HG02642 (cell line): Measurements from ENCODE around the gene NDNF.

ENCODE experiments used
- ATAC-seq: cut with Tn5 transposase; IDR thresholded peaks from one replicate; pipeline ENCODE4 v1.9.1; 2021; ENCODE audit warnings: mild to moderate bottlenecking; ENCODE audit not compliant: unreplicated experiment, poor library complexity

The NDNF gene

DNA sequence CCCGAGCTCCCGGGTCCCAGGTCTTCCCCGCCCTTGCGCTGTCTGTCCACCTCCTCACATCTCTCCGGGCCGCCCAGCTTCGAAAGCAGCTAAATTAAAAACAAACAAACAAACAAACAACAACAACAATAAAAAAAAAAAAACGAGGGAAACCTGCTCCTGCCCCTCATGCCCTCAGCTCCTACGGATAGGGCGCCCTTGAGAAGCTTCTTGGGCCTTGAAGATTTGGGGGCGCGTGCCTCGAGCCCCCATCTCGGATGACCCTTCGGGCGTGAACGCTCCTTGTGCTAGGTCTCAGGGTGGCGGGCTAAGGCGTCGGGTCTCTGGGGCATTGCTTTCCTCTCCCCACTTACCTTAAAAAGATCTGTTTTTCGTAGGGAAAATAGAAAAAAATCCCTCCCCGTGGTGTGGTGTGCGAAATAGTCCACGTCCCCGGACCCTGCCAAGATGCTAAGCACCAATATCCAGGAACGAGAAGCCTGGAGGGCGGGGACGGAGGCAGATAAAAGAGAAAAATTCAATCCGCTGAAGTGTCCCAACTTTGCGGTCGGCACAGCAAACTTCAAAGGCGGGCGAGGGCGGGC, 603 bp downstream of the NDNF start:
- ATAC-seq, result no peak

DNA sequence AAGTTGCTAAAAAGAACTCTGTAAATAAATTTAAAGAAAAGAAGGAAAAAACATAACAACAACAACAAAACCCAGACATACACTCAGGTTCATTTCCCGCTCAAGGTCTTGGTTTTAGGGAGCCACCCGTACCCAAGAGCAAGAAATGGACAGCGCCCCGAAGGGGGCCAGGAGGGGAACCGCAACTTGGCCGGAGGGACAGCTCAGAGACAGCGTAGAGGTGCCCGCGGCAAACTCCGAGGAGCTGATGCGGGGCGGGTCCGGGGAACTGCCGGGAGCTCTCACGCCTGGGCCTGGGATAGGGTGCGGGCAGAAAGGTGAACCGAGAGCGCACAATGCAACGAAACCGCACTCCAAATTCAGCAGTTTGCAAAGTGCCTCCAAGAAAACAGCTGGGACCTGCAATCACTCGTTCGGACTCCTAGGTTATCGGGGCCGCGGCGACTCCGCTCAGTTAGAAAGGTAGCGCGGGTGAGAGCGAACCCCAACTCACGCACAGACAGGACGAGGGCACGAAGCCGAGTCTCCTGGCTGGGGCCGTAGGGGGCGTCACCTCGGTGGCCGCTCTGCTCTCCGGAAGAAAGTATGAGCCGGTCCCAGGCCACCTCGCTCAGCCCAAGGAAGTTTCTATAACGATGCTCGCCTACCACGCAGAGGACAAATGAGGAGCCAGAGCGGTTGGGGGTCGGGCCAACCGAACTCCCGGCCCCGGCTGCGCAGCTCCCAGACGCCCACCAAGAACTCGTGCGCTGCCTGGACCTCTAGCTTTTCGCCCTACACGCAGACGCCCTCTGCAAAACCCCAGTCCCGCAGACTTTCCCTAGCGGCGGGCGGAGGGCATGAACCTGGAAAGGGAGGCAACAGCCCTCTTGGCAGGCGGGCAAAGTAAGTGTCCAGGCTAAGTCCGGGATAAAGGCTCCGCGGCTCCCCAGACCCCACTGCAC, 1.4 kb downstream of the NDNF start:
- no peak for ATAC-seq

DNA sequence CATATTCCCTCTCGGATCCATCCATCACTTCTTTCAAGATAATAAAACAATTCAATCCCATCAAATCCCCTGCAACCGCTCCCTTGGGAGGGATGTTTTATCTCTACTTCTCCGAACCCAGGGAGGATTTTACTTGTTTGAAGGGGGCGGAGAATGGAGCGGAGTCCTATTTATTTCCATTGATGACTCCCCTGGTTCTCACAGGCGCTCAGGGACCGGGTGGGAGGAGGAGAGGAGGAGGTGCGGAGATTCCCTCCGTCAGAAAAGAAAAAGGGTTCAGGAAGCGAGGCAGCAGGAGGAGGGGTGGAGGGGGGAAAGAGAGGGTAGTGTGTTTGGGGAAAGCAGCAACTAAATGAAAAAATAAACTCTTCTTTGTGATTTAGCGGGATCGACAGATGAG, 2.1 kb downstream of the NDNF start:
- no peak for ATAC-seq

DNA sequence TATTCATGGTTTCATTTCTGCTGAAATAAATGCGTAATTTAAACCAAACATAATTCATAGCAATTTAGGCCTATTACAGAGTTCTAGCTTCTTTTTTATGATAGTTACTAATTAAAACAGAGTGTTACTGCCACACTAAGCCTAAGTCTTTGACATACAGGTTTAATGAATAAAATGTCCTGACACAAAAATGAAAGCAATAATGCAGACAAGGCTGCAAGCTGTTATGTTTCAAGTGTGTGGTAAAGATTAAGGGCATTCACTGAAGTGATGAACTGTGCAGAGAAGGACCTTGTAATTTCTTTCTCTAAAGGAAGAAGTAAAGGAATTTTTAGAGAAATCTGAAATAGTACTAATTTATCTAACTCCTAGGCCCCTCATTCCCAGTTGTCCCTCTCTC, 2.9 kb downstream of the NDNF start:
- ATAC-seq, result no peak

DNA sequence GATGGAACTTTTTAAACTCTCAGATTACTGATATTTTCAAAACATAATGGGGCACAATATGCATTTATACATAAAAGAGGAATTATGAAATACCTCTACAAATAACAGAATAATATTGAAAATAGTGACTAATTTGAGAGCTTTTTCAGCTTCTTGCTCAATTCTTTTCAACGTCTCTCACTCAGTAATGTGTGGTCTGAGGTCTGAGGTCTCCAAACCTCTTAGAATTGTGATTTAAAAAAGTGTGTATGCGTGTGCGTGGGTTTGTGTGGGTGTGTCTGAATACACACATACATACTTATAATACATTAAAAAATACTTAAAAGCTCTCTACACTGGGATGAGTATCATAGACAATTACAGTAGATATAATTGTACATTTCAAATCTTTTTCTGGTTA, 7.9 kb downstream of the NDNF start:
- no peak for ATAC-seq

DNA sequence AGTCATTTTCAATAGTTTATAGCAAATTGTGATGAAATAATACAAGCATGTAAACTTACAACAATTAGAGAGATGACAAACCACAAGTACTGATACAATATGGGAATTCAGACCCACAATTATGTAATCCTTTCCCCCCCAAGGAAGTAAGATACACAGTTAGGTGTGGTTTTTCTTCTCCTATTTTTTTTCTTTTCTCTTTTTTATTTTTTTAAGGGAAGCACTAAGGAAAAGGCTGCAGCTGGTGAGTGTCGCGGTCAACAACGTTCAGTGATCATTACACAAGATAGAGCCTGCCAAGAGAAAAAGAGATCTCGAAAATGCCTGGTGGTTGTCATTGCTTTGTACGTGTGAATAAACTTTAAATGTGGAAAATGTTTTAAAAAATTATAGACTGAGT, 9.8 kb downstream of the NDNF start:
- ATAC-seq, result no peak

DNA sequence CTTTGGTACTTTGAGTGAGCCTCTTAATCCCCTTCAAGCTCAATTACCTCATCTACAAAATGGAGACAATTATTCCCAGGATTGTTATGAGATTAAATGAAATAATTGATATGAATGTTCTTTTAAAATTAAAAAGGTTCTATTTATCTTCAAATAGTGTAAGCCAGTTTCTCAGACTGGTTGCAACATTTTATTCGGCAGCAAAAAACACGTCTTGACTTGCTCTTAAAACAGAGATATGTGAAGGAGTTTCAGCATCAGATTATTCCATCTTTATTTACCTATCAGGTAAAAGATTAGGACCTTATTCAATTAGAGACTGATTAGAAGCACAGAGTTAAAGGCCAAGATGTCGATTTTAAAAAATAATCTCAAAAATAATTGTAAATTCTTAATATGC, 10.5 kb downstream of the NDNF start:
- no peak for ATAC-seq

DNA sequence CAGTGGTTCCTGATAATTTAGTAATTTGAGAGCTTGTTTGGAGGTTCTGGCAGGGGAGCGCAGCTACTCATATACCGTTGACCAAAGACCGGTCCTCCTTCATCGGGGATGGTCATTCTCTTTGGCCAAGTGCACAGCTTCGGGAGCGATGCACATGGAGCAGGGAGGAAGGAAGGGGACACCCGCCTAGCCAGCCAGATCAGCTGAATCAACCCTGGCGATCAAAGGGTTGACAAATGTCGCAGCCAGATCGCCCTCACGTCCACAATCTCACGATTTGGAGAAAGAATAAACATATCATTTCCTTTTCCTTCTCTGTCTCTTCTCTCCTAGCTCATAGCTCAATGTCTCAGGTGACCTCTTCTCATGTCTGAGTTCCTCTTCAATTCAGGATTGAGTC, 11.1 kb downstream of the NDNF start:
- ATAC-seq, result no peak

DNA sequence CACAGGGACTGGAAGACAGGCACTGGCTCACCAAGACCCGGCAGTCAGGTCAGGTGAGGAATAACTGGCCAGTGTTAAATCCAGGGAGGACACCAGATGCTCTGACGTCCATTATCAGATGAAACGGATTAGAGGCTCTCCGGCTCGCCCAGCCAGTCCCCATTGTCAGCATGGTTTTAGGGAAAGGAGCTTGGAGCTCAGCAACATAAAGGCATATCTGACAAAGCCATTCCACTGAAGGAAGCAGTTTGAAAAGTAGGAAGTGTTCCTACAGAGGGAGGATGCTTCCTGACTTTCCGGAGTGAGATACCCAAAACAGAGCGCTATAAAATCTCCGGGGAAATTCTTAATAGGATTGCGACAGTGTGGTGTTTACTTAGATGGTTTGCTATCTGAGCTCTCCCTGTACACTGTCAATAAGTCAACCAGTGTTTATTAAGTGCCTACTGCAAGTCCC, 14.8 kb downstream of the NDNF start:
- no peak for ATAC-seq

DNA sequence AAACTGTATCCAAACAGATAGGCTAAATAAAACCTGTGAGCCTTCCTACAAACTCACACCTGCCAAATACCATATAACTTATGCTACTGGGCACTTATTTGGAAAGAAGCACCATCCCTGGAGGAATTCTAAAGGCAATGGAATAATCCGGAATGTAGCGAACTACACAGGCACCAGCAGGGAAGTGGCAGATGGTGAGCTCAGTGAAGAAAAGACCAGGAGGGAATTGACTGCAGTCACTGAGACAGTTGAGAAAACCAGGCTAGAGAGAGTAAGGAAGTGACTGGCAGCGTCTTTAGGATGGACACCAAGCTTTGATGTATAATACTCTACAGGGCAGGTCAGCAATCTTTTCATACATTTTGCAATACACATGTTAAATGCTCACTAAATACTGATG, 16.3 kb downstream of the NDNF start:
- no peak for ATAC-seq

DNA sequence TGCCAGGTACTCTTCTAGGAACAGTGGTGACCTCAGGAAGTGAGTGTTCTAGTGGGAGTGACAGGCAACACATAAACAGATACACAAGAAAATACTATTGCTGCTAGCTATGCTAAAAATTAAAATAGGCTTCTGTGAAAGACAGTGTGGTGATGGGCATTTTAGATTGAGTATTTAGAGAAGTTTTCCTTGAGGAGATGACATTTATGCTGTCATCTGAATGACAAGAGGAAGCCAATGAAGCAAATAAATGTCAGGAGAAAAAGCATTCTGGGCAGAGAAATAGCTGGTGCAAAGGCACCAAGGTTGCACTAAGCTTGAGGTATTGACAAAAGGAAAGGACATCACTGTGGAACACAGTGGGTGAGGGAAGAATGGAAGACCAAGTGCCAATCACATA, 18.0 kb downstream of the NDNF start:
- ATAC-seq, result no peak

DNA sequence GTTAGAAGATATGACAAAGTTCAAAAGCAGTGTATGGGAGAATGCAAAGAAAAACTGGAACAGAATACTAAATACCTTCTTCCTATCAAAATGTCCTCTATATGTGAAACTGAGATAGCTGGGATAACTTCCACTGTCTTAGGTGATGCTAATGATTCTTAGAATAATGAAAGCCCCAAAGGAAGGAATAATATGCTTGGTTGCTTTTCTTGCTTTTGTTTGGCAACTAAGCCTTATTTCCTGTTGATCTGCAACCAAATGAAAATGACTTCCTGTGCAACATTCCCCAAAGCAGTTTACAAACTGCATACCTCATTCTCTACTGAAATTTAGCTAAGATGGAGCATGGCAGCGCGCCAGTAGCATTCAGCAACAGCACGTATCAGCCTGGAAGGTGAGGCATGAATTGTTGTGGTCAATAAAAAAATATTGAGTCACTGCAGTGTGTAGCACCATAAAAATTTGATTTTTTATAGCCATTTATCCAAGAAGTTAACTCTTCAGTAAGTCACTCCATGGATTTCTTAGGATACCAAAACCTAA, 18.7 kb downstream of the NDNF start:
- no peak for ATAC-seq

DNA sequence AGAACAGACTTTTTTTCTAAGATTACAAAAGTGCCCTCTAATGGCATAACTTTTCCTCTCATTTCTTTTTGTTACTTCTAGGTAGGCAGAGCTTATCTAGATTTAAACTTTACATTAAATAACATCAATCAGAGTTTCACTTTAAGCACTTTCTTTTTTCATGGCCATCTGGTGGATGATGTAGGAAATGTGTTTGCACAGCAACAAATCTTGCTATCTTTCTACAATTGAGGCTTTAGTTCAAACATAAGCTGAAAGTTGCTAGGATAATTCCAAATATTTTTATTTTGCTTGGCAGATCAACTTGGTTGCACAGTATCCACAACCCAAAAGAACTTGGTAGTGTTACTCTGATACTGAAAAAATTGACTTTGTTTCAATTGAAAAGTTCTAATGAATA, 22.0 kb downstream of the NDNF start:
- no peak for ATAC-seq

DNA sequence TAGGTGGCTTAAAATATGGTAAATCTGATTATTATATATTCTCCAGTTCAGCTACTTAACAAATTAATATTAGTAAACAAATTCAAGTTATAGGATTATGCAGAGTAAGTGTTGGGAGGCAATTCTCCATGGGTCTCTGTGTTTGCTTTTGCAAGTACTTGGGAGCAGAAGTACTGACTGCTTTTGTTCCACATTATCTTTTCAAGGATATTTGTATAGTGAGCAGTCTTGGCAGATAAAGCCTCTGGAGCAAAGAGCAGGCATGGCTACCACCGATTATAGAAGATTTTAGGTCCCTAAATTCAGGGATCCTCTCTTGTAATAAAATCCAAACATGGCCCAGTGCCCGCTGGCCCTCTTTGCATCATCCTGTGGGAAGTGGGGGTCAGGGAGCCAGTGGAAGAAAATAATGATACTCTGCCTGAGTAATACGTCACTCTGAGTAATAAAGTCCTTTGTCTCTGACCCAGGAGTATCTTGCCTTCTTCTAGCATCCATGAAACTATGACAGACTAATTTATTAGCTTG, 23.2 kb downstream of the NDNF start:
- ATAC-seq, result no peak

DNA sequence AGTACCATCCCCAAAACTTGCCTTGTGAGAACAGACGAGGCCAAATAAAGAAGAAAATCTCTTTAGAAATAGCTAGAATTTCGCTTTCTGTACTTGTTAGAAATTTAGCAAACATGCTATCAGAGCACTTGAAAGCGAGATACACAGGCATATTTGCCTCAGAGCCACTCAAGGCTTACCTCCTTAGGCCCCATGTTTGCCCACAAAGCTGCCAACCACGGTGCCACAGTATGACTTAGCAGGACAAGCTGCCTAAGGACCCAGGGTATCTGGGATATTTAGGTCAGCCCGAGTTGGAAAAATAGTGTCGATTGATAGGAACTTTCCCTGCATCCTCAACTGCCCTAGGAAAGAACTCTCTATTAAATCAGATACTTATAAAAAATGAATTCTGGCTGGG, 24.2 kb downstream of the NDNF start:
- no peak for ATAC-seq

DNA sequence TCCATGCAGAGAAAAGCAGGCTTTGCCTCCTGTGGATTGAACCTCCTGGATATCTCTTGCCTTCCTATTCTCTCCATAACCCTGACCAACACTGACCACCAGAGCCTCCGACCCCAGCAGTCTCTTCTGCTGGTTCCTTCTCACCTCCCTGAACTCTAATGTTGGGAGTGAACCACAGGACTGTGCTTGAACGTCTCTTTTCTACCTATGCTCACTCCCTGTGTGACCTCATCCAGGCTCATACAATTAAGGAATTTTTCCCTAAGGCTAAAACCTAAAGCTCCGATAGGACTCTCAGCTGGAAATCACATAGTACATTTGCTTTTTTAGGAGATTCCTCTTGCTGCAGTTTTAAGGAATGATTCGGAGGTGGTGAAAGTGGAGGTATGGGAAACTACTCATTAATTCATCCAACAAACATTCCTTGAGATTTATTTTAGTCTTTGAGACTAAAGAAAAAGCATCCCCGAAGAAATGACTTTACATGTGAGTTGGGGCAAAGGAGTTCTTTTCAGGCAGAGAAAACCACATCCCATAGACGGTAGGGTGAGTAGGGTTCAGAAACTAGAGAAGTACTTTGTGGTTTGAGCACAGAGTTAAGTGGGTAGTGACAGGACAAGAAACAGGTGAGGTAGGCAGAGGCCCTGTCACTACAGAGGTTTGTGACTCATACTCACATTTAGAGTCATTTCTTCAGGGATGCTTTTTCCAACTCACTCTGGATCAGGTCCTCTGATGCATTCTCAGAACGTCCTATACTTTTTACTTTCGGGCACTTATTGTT, 30.8 kb downstream of the NDNF start:
- ATAC-seq, result peak; percentile 95

DNA sequence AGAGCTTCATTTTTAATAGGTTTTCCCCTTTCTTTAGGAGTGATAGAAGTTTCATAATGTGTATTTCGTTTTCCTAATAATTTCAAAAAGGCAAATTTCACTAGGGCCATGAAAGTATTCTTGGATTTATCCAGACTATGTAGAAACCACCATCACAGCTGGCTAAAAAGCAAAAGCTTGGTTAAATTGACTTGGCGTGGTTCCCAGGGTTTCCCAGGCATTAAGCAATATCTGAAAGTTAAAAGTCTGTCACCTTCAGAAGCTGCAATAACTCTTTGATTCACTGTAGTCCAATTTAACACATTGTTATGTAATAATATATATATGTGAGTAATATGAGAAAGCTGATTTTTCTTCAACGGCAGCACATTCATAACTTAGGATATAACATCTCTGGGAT, 38.3 kb downstream of the NDNF start:
- ATAC-seq, result no peak

DNA sequence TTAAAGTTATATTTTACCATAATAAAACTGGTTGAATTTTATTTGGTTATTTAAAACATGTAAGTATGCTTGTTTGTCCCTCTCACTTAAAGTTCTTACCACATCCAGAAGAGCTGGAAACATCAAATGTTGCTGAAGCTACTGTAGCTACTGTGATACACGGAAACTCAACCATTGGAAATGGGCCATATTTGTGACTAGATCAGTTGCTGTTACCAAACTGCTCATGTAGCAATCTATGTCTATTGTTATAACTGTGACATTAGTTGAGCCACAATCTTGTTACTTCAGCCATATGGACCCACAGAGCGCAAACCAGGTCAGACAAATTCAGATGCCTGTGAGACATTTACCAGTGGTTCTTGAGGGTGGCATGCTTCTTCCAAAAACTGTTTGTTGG, 41.6 kb downstream of the NDNF start:
- no peak for ATAC-seq

DNA sequence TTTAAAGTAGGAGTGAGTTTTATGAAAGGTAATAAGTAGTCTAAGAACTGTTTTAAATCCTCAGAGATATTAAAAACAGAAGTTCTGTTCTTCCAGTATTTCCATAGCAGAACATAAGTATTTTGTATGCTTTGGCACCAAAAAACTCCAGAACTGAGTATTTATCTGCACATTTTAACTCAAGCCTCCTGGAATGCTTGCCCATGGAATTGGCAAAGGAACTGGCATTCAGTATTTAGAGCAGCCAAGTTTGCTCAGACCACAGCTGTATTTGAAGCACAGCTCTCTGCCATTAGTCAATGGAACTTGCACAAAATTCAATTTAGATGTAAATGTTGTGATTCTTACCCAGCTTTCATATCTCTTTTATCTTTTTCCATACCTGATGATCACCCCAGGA, 42.2 kb downstream of the NDNF start:
- no peak for ATAC-seq

DNA sequence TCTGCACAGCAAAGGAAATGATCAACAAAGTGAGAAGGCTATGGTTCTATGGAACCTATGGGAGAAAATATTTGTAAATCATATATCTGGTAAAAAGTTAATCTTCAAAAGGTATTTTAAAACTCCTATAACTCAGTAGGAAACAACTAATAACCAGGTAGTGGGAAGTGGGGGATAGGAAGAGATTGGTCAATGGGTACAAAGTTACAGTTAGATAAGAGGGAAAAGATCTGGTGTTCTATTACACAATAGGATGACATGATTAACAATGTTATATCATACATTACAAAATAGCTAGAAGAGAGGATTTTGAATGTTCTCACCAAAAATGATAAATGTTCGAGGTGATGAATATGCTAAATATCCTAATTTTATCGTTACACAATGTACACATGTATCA, 46.3 kb downstream of the NDNF start:
- ATAC-seq, result no peak

DNA sequence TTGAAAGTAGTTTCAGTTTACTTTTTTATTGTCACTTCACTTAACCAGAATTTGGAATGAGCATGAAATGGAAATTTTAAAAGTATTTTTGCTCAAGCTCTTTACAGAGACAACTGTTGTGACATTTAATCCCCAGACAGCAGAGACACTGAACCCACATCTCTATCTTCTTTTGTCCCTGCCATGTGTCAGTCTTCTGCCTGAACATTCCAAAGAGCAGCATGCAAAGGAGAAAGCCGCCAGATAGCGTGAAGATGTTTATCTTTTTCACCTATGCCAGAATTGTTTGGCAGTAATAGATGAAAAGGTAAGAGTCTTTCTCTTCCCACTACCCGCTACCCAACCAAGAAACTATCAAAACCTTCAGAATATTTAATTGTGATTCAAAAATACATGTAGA, 46.8 kb downstream of the NDNF start:
- no peak for ATAC-seq
